Renal cortex interstitium (tissue), 15 donors: ENCODE results near the gene UTS2R. TPM values are rescaled to one million over a fixed set of nuclear protein-coding genes. Genes with fewer than 3 reads are reported as not detected.

Experiments
- DNase-seq, 11 donors: peaks; one replicate each; pipeline ENCODE4 v3.0.0-alpha.2; 2013; ENCODE audit warnings: low read depth in 9 of 11, low spot score in 4 of 11; ENCODE audit errors: extremely low read depth in 1 of 11
- long read RNA-seq, 16 experiments: transcript quantifications; one replicate each; lab custom pipeline, GENCODE V29; 2026
- polyA plus RNA-seq, 3 donors: library from polyadenylated mRNA; unstranded; fragments of 120-200 nt; gene quantifications; one replicate each; pipeline ENCODE4 v1.2.1, GENCODE V29; 2013; ENCODE audit not compliant: insufficient read length in 3 of 3

Gene UTS2R
- polyA plus RNA-seq, result under 1 TPM in 2 of 3 donors, not detected in 1; 0.70 to 0.73 TPM
- long read RNA-seq, donor 1, result 0 reads
- long read RNA-seq, donor 2, partial matches to known transcripts, result 0 of 1 reads
- long read RNA-seq, donor 2, other reads (novel, unspliced or antisense), result 0 of 1 reads
- long read RNA-seq, donor 3, result 0 reads
- long read RNA-seq, donor 4, result 0 reads
- long read RNA-seq, donor 5, result 0 reads
- long read RNA-seq, donor 6, result 0 reads
- long read RNA-seq, donor 7, result 0 reads
- long read RNA-seq, donor 8, result 0 reads
- long read RNA-seq, donor 9, result 0 reads
- long read RNA-seq, donor 10, result 0 reads
- long read RNA-seq, donor 11, result 0 reads
- long read RNA-seq, donor 12, result 0 reads
- long read RNA-seq, donor 13, result 0 reads
- long read RNA-seq, donor 14, result 0 reads
- long read RNA-seq, donor 15, result 0 reads
- long read RNA-seq, donor 16, result 0 reads

GRCh38 chr17:82371333-82372248, at the start of gene UTS2R:
Gene UTS2R (plus strand): TSS chr17:82371765. CDS start chr17:82374325, 2,560 bp downstream.
- no peak for DNase-seq

GRCh38 chr17:82321947-82322466, 49.6 kb upstream of the UTS2R start:
- DNase-seq, result no peak

GRCh38 chr17:82322526-82323453, 48.8 kb upstream of the UTS2R start:
- no peak for DNase-seq

- no peak for DNase-seq
Observed at GRCh38 chr17:82323514-82324234, 47.9 kb upstream of the UTS2R start.

- no peak for DNase-seq
Observed at GRCh38 chr17:82324566-82325285, 46.8 kb upstream of the UTS2R start.

GRCh38 chr17:82325286-82326180, 46.0 kb upstream of the UTS2R start:
- no peak for DNase-seq

- no peak for DNase-seq
Observed at GRCh38 chr17:82327289-82327688, 44.3 kb upstream of the UTS2R start.

- DNase-seq, result no peak
Observed at GRCh38 chr17:82327757-82328140, 43.8 kb upstream of the UTS2R start.

GRCh38 chr17:82328141-82328993, 43.2 kb upstream of the UTS2R start:
- DNase-seq, result no peak

GRCh38 chr17:82328994-82329507, 42.5 kb upstream of the UTS2R start:
- DNase-seq, result no peak

GRCh38 chr17:82329683-82330321, 41.8 kb upstream of the UTS2R start:
- no peak for DNase-seq

GRCh38 chr17:82330322-82331239, 41.0 kb upstream of the UTS2R start:
- no peak for DNase-seq

GRCh38 chr17:82331345-82331939, 40.1 kb upstream of the UTS2R start:
- DNase-seq, result no peak
